Subcutaneous adipose tissue (tissue), 4 donors: Measurements from ENCODE around the gene EXD3. TPM values are rescaled to one million over a fixed set of nuclear protein-coding genes. Genes with fewer than 3 reads are reported as not detected.

Source experiments
- total RNA-seq, 4 donors: library from RNA; depleted of rRNA; stranded (reverse); fragments of >200 nt; gene quantifications; one replicate each; pipeline ENCODE4 v1.1.0, GENCODE V29; 2016
- TF ChIP-seq, protein P1 (sequence below): fragments of 450-650 bp; IDR thresholded peaks from one replicate; pipeline ENCODE4 v1.5.1; 2016; ENCODE audit warnings: low read depth, mild to moderate bottlenecking, control low read depth, antibody characterized with exemption, moderate library complexity

The EXD3 gene, protein sequence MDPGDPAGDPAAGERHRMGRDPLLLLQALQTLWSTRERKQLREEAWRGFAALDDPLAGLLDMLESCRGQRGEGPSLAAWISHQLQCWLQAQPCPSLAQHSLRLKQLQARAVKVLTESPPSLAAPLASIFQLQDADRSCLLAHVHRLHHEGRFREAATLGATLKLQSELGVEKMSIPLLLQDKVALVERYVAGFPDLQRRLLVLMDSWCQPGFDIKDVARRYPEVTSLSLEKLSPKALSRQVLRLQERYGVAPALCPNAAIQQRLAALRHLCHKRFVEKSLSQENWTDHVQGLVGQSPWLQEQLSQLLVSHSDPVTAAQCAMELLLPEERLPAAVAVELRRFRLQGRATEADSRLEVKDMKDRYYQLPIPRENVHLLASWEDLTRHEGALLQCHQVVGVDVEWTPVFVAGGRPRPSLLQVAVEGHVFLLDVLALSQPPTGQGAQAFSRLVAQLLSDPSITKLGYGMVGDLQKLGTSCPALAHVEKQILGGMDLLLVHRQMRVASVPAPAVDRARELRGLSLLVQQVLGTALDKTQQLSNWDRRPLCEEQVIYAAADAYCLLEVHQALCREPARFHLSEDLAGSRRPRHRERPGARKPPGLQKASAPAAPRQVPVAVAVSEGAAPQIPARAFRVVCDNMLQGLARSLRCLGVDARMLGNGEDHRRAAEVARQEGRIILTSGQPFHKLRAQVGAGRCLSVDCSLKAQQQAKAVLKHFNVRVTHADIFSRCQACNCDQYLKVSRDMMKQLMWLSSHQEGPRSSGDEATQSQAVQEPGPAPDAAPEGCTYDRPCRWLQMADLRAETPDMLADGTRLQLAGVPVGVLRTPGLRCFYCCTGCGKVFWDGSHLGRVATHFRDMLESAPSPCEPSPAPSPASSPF
- total RNA-seq: 10 to 100 TPM in 2 of 4 donors, 1 to 10 TPM in 2; 7.5 to 44.6 (median 10.5) TPM

DNA sequence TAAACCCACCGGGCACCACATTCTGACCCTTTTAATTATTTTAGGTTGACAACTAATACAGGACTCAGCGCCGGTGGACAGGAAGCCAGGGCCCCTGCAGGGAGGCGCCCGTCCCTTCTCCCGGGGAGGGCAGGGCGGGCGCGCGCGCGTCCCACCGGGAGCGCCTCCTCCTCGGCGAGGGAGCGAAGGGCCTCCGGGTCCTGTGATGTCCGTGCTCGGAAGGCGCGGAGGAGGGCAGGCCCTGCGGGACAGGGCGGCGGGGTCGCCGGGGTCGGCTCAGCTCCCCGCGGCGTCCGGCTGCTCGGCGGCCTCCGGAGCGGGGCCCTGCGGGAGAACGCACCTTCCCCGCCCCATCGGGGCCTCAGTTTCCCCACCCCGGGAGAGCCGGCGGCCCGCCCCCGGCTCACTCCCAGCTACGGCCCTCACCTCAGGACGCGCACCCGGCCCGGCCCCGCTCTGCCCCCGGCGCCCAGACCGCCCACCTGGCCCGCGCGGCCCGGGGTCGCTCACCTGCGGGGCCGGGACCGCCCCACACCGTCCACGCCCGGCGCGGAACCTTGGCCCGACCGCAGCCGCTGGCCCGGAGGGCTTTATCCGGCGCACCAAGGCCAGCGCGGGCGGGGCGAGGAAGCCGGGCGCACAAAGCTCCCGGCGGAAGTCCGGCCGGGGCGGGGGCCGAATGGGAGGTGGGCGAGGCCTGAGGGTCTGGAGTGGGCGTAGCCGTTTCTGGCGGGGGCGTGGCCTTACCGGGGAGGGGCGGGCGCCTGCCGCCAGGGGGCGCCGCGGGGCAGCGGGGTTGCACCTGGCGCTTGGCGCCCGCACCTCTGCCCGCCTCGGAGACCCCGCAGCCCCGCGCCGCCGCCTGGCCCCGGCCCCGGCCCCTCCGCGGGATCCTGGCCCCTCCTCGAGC is at the start of gene EXD3, which contains the start of gene NOXA1:
Gene EXD3 (minus strand): TSS at position 559 of the 910 bp plus-strand sequence. CDS start 27,805 bp downstream, outside the sequence.
Gene NOXA1 (plus strand): TSS at position 790 of the 910 bp plus-strand sequence. CDS start 137 bp downstream, outside the sequence.
- TF ChIP-seq, protein P1, sequence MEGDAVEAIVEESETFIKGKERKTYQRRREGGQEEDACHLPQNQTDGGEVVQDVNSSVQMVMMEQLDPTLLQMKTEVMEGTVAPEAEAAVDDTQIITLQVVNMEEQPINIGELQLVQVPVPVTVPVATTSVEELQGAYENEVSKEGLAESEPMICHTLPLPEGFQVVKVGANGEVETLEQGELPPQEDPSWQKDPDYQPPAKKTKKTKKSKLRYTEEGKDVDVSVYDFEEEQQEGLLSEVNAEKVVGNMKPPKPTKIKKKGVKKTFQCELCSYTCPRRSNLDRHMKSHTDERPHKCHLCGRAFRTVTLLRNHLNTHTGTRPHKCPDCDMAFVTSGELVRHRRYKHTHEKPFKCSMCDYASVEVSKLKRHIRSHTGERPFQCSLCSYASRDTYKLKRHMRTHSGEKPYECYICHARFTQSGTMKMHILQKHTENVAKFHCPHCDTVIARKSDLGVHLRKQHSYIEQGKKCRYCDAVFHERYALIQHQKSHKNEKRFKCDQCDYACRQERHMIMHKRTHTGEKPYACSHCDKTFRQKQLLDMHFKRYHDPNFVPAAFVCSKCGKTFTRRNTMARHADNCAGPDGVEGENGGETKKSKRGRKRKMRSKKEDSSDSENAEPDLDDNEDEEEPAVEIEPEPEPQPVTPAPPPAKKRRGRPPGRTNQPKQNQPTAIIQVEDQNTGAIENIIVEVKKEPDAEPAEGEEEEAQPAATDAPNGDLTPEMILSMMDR: no peak

DNA sequence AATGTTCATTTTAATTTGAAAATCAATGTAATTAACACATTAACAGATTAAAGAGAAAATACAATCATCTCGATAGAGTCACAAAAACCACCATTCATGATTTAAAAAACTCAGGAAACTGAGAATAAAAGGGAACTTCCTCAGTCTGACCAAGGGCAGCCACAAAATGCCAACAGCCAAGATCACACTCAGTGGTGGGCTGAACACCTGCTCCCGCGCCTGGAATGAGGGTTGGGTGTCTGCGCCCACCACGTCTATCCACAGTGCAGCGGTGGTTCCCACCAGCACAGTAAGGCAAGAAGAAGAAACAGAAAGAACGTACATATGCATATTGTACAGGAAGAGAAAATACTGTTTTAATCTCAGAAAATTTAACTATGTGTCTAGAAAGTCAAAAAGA is 47.8 kb upstream of the EXD3 start:
- TF ChIP-seq, protein P1: no peak

DNA sequence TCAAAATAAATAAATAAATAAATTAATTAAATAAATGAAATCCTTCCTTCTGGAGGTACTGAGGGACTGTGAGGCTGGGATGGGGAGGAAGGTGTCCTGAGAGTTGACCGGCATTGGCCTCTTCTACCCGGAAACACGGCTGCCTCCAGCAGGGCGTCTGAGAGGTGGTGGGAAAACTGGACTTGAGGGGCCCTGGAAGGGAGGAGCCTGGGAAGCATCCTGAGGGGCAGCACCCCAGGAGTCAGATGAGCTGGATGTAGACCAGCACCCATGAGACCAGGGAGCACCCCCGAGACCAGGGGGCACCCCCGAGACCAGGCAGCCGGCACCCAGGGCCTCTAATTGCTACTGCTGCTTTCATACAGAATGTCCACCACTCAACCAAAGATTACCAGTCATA is 44.9 kb upstream of the EXD3 start:
- TF ChIP-seq, protein P1: no peak

DNA sequence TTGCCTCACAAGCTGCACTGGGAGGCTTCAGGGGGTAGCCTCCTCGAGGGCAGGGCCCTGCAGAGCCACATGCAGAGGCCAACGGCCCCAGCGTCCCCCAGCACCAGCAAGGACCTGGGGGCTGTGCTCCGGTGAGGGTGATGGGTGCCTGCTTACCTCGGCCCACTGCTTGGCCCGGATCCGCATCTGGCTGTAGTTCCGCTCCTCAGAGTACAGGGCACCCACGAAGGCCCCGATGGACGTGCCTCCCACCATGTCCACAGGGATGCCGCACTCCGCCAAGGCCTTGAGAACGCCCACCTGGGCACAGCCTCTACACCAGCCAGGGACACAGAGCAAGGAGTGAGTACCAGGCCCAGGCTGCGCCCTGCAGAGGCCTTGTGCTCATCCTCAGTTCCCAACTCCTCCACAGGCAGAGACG is 44.2 kb upstream of the EXD3 start:
- TF ChIP-seq, protein P1: no peak

DNA sequence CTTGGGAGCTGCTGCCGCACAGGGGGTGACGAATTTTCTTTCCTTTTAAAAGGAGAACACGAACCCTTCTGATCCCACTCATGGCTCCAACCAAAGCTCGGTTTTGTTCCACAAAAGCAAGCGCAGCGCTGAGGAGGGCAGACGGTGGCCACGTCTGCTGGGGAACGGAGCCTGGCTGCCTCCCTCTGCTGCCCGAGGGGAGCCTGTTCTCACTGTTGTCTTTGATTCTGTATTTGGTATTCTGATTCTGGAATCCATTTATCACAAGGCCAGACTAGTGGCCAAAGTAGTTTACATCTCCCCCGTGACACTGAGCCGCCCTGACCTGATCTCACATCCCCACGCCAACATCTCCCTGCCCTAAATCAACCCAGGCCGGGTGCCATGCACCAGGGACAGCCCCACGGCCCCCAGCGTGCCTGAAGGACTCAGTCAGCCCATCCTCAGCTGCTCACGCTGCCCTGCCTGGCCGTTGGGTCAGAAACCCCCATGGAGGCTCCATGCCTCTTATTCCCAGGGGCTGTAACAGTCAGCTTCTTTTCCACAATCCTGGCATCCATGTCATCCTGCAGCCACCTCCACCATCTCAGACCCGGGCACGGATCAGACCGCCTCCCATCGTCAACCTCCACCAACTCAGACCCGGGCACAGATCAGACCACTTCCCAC is 42.9 kb upstream of the EXD3 start:
- TF ChIP-seq, protein P1: no peak

DNA sequence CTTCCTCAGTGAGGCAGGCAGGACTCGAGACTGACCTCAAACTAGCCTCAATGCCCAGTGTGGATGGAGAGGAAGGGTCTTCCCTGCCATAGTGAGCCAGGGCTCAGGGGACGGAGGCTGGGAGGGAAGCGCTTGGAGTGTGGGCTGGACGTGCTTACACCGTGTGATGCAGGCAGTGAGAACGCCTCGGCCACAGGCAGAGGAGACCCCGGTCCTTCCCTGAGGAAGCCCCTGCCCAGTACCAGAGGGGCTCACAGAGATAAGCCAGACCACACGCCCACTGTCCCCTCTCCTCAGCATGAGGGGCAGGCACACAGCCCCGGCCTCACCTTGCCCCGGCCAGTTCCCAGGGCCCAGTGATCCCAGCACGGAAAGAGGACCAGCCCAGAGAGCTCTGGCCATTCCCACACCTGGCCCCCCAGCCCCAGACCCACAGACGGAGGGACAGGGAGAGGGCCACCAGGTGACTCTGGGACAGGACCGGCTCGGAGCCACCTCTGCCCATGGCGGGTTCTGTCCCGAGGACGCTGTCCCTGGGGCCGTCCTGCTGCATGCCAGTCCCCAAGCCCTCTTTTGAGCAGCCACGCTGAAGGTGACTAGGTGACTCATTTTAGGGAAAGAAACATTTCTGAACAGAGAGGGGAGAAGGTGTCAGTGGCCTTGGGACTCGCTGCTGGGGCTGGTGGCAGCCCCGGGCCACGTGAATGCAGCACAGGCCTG is 42.2 kb upstream of the EXD3 start:
- TF ChIP-seq, protein P1: no peak
